Measurements from ENCODE around the gene CDC26.

CDC26 gene

DNA sequence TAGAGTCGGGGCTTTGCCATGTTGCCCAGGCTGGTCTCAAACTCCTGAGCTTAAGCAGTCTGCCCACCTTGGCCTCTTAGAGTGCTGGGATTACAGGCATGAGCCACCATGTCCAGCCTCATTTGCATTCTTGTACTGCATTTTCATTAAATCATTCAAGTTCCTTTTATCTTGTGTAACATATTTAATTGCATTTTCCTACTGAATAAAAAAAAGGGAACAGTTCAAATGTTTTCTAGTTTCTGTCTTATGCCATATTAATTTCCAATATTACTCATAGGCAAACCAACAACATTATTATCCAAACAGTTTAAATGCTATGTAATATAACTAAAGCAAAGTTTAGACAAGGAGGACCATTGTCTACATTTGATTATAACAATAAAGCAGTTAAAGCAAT is 47.9 kb downstream of the CDC26 start:
- no peaks in the 10 kb centered on the region for H3K27me3 ChIP-seq (ENCODE audit: insufficient read depth, poor library complexity, severe bottlenecking)
- no peak for DNase-seq (ENCODE audit: low spot score)
- H3K36me3 ChIP-seq (ENCODE audit: low read depth), result peaks cover 22% of the 10 kb centered on the region
- H3K4me3 ChIP-seq (ENCODE audit: severe bottlenecking), result no peak overlapping the region
- no peak for ATAC-seq (ENCODE audit: low read depth)
- no peak for TF ChIP-seq CTCF (IDR thresholded peaks at IDR 0.05; ENCODE audit: poor library complexity, severe bottlenecking)
- H3K27ac ChIP-seq (ENCODE audit: poor library complexity, severe bottlenecking), result no peak overlapping the region
- no peaks in the 10 kb centered on the region for H3K4me1 ChIP-seq (ENCODE audit: insufficient read depth, poor library complexity, severe bottlenecking)
- no peaks in the 10 kb centered on the region for H3K9me3 ChIP-seq (ENCODE audit: severe bottlenecking)

- Histone ChIP-seq H3K9me3 (ENCODE audit: severe bottlenecking) (no peaks in the 10 kb centered on the region), H3K27ac (ENCODE audit: poor library complexity, severe bottlenecking) (no peak overlapping the region), H3K36me3 (ENCODE audit: low read depth) (peaks cover 28% of the 10 kb centered on the region), H3K27me3 (ENCODE audit: insufficient read depth, poor library complexity, severe bottlenecking) (no peaks in the 10 kb centered on the region), H3K4me1 (ENCODE audit: insufficient read depth, poor library complexity, severe bottlenecking) (peaks cover 4% of the 10 kb centered on the region), H3K4me3 (ENCODE audit: severe bottlenecking) (no peak overlapping the region)
- no peak for ATAC-seq (ENCODE audit: low read depth)
- DNase-seq (ENCODE audit: low spot score), result no peak
- no peak for TF ChIP-seq CTCF (IDR thresholded peaks at IDR 0.05; ENCODE audit: poor library complexity, severe bottlenecking)
Measured at GRCh38 chr9:113223963-113224362, 51.4 kb downstream of the CDC26 start.

DNA sequence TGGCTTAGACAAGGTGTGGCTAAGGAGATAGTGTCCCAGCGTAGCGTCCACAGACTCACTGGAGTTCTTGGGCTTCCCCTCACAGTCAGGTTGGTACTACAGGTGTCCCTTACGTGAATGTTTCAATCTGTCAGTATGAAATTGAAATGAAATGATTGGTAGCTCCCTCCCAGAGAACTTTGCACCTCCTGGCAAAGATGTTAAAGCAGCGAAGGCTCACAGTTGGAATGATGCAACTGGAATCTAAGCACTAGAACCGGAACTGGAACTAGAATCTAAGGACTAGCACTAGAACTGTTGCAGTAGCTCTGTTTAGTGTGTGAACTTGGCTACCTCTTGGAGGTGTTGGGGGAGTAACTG is 52.9 kb downstream of the CDC26 start:
- peak overlapping the region; percentile 66 for H3K27ac ChIP-seq (ENCODE audit: poor library complexity, severe bottlenecking)
- peaks cover 29% of the 10 kb centered on the region for H3K36me3 ChIP-seq (ENCODE audit: low read depth)
- DNase-seq (ENCODE audit: low spot score) (no peak), ATAC-seq (ENCODE audit: low read depth) (no peak)
- H3K4me3 ChIP-seq (ENCODE audit: severe bottlenecking), result peak overlapping the region; percentile 55
- no peak for TF ChIP-seq CTCF (IDR thresholded peaks at IDR 0.05; ENCODE audit: poor library complexity, severe bottlenecking)
- no peaks in the 10 kb centered on the region for H3K27me3 ChIP-seq (ENCODE audit: insufficient read depth, poor library complexity, severe bottlenecking)
- H3K9me3 ChIP-seq (ENCODE audit: severe bottlenecking), result no peaks in the 10 kb centered on the region
- peaks cover 4% of the 10 kb centered on the region for H3K4me1 ChIP-seq (ENCODE audit: insufficient read depth, poor library complexity, severe bottlenecking)

DNA sequence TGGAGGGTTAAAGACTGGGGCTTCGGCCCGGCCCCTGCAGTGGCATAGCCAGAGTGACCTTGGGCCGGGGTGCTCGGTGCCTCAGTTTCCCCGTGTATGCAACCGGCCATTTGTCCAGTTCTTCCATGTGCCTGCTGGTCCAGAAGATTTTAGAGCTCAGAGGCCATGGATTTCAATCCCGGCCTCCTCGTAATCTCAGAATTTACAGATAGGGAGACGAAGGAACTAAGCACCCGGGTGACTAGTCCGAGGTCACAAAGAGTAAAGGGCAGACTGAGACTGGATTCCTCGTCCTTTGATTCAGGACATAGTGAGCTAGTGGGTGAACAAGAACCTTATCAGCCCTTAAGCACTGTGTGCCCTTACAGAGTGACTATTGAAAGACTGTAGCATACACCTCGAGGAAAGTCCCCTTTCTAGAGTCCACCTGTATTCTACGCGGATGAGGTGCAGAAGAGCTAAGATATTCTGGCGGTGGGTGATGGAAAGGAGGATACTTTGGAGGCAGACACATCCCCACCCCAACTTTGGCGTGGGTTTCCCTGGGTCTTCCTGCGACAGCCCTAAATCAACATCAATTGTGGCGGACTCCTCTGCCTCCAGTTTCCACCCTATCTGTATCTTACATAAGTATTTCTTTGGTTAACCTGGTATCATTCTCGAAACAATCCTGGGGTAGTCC is 53.4 kb downstream of the CDC26 start:
- H3K4me1 ChIP-seq (ENCODE audit: insufficient read depth, poor library complexity, severe bottlenecking), result peaks cover 4% of the 10 kb centered on the region
- no peak for DNase-seq (ENCODE audit: low spot score)
- TF ChIP-seq CTCF (IDR thresholded peaks at IDR 0.05; ENCODE audit: poor library complexity, severe bottlenecking), result no peak
- H3K27me3 ChIP-seq (ENCODE audit: insufficient read depth, poor library complexity, severe bottlenecking), result no peaks in the 10 kb centered on the region
- H3K4me3 ChIP-seq (ENCODE audit: severe bottlenecking), result peak overlapping the region; percentile 55
- peaks cover 29% of the 10 kb centered on the region for H3K36me3 ChIP-seq (ENCODE audit: low read depth)
- ATAC-seq (ENCODE audit: low read depth), result peak; percentile 12; the same call in 1 of the 3 replicates
- H3K9me3 ChIP-seq (ENCODE audit: severe bottlenecking), result no peaks in the 10 kb centered on the region
- H3K27ac ChIP-seq (ENCODE audit: poor library complexity, severe bottlenecking), result peak overlapping the region; percentile 66

DNA sequence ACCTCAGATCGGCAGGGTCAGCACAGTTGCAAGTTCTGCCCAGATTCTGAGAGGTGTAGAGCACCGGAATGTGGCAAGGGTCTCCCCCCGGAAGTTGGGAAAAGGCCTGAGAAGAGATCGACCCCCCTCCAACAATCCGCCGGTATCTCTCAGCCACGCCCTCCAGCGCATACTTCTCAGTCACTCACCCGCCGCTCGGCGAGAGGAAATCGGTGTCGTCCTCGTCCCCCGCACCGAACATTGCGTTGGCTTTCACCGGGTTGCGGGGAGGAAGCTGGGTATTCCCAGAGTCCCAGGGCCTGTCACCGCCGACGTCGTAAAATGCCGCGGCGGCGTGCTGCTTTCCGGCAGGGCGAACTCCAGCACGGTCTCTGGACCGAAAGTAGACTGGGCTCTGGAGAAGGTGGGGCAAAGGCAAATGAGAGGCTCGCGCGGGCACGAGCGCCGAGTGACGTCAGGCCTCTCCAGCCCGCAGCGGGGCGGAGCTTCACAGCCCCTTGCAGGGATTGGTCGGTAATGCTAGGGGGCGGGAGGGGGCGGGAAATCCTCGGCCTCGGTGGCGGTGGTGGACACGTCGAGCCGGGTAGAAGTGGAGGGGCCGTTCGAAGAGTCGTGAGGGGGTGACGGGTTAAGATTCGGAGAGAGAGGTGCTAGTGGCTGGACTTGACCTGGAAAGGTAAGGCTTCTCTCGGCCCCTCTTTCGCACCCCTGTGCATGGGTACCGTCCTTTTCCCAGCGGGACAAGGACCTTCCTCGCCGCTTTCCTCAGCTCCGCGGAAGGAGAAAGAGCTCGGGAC is 54.2 kb downstream of the CDC26 start, which contains the start of the genes FKBP15 and SLC31A1:
Gene FKBP15 (minus strand): TSS at position 275 of the 797 bp plus-strand sequence. CDS start 34 bp downstream, at position 241.
Gene SLC31A1 (plus strand): TSS at position 542 of the 797 bp plus-strand sequence. CDS start 34,605 bp downstream, outside the sequence.
- peaks cover 4% of the 10 kb centered on the region for H3K4me1 ChIP-seq (ENCODE audit: insufficient read depth, poor library complexity, severe bottlenecking)
- H3K9me3 ChIP-seq (ENCODE audit: severe bottlenecking), result no peaks in the 10 kb centered on the region
- peak; percentile 92 for ATAC-seq (ENCODE audit: low read depth)
- peak within 1 kb of the TSS; percentile 55 for H3K4me3 ChIP-seq (ENCODE audit: severe bottlenecking)
- TF ChIP-seq CTCF (IDR thresholded peaks at IDR 0.05; ENCODE audit: poor library complexity, severe bottlenecking), result no peak
- peak; percentile 96 for DNase-seq (ENCODE audit: low spot score)
- H3K27me3 ChIP-seq (ENCODE audit: insufficient read depth, poor library complexity, severe bottlenecking), result no peaks in the 10 kb centered on the region
- H3K27ac ChIP-seq (ENCODE audit: poor library complexity, severe bottlenecking), result peak within 1 kb of the TSS; percentile 66
- H3K36me3 ChIP-seq (ENCODE audit: low read depth), result peaks cover 29% of the 10 kb centered on the region
